AG09309 (cell line): ENCODE measurements around the gene SSTR5.

Experiments
- DNase-seq: peaks from one replicate; pipeline ENCODE4 v3.0.0-alpha.2; 2010; ENCODE audit warnings: low read depth
- H3K4me3 ChIP-seq: 2 replicates; pipeline ENCODE4 v1.5.1; 2011; ENCODE audit warnings: mild to moderate bottlenecking, low read depth, low read length, moderate library complexity; ENCODE audit not compliant: control insufficient read depth
- CTCF ChIP-seq: IDR thresholded peaks from 2 replicates; pipeline ENCODE4 v1.5.1; 2011; ENCODE audit warnings: mild to moderate bottlenecking, low read depth, low read length, inconsistent platforms; ENCODE audit not compliant: insufficient read depth, control insufficient read depth; ENCODE audit errors: missing control alignments

SSTR5 gene

GRCh38 chr16:1054660-1055556, 17.6 kb upstream of the SSTR5 start:
- TF ChIP-seq CTCF: peak; percentile 87
- no peak overlapping the region for H3K4me3 ChIP-seq
- no peak for DNase-seq

GRCh38 chr16:1055557-1055924, 17.0 kb upstream of the SSTR5 start:
- no peak for DNase-seq
- H3K4me3 ChIP-seq: no peak overlapping the region
- TF ChIP-seq CTCF: no peak

- no peak for TF ChIP-seq CTCF
- DNase-seq: no peak
- no peak overlapping the region for H3K4me3 ChIP-seq
Observed at GRCh38 chr16:1056196-1056595, 16.4 kb upstream of the SSTR5 start.

GRCh38 chr16:1057252-1057932, 15.2 kb upstream of the SSTR5 start:
- no peak for DNase-seq
- no peak overlapping the region for H3K4me3 ChIP-seq
- peak; percentile 79 for TF ChIP-seq CTCF

- no peak overlapping the region for H3K4me3 ChIP-seq
- TF ChIP-seq CTCF: no peak
- DNase-seq: no peak
Observed at GRCh38 chr16:1058216-1058615, 14.3 kb upstream of the SSTR5 start.

- TF ChIP-seq CTCF: no peak
- no peak for DNase-seq
- H3K4me3 ChIP-seq: no peak overlapping the region
Observed at GRCh38 chr16:1059310-1059709, 13.2 kb upstream of the SSTR5 start.
